B cell (primary cell): ENCODE data around the gene RIMKLB. TPM values are rescaled to one million over a fixed set of nuclear protein-coding genes. Genes with fewer than 3 reads are reported as not detected.
"Not testable (repeated sequence)": the region's sequence is repeated elsewhere in the genome, so short reads cannot be mapped to it uniquely, and the experiment has no call there.

ENCODE experiments used
- ATAC-seq: fragments of 200-7000 bp; cut with Tn5 transposase; one replicate; pipeline ENCODE4 v1.10.0; 2021; ENCODE audit warnings: low read depth, mild to moderate bottlenecking, moderate number of reproducible peaks, moderate library complexity
- CTCF ChIA-PET: fragments of 350-600 bp; sonication (Branson Sonifier 250); formaldehyde crosslinking; loops from one replicate; lab custom pipeline; 2021; ENCODE audit warnings: antibody characterized with exemption, inconsistent platforms; lab: Charles Lee
- POLR2A ChIA-PET: fragments of 350-600 bp; sonication (Branson Sonifier 250); formaldehyde crosslinking; loops from one replicate; lab custom pipeline; 2021; ENCODE audit warnings: antibody characterized with exemption; lab: Charles Lee
- DNase-seq: peaks from one replicate; pipeline ENCODE4 v3.0.0; 2013
- H2AFZ ChIP-seq: 2 replicates; pipeline ENCODE4 v1.6.1; 2012; ENCODE audit warnings: mild to moderate bottlenecking, low read depth, low read length; ENCODE audit not compliant: insufficient read depth, poor library complexity, severe bottlenecking
- H3K27ac ChIP-seq, 2 donors: 1 replicate in 1 of 2; 2 replicates in 1 of 2; pipeline ENCODE4 v1.5.1; 2012 to 2013; ENCODE audit warnings: low read length in 2 of 2, mild to moderate bottlenecking in 2 of 2, moderate library complexity in 1 of 2
- H3K27me3 ChIP-seq, 4 experiments: fragments of 200-600 bp in 1 of 4; sonication (generic) in 1 of 4; replicated peaks in 1 of 4; 1 replicate in 2 of 4; 2 replicates in 2 of 4; pipeline versions ENCODE4 v1.6.1 to v1.7.0; 2013 to 2016; ENCODE audit warnings: low read length in 3 of 4, mild to moderate bottlenecking in 2 of 4, mixed read lengths in 1 of 4, moderate library complexity in 1 of 4; ENCODE audit not compliant: insufficient read depth in 4 of 4, control insufficient read depth in 3 of 4; ENCODE audit errors: control extremely low read depth in 1 of 4
- H3K36me3 ChIP-seq, 2 experiments: replicated peaks in 1 of 2; 1 replicate in 1 of 2; 2 replicates in 1 of 2; pipeline versions ENCODE4 v1.6.1 to v1.7.1; 2013; ENCODE audit warnings: low read length in 1 of 2; ENCODE audit not compliant: insufficient read depth in 2 of 2, control insufficient read depth in 1 of 2; ENCODE audit errors: control extremely low read depth in 1 of 2, extremely low read depth in 1 of 2
- H3K4me1 ChIP-seq, 2 donors: fragments of 200-600 bp in 1 of 2; sonication (generic) in 1 of 2; 1 replicate in 1 of 2; 2 replicates in 1 of 2; pipeline versions ENCODE4 v1.5.1 to v1.6.1; 2013 to 2017; ENCODE audit warnings: low read length in 2 of 2; ENCODE audit not compliant: control insufficient read depth in 2 of 2, insufficient read depth in 2 of 2
- H3K4me2 ChIP-seq: replicated peaks from 2 replicates; pipeline ENCODE3; 2012; ENCODE audit warnings: mild to moderate bottlenecking, low read depth, low read length; ENCODE audit not compliant: poor library complexity, severe bottlenecking
- H3K4me3 ChIP-seq, 5 experiments: fragments of 200-600 bp in 1 of 5; sonication (generic) in 1 of 5; 1 replicate in 3 of 5; 2 replicates in 2 of 5; pipeline versions ENCODE4 v1.5.1 to v1.7.0; 2011 to 2016; ENCODE audit warnings: low read length in 4 of 5, mild to moderate bottlenecking in 4 of 5, low read depth in 2 of 5, control low read depth in 1 of 5, moderate library complexity in 1 of 5; ENCODE audit not compliant: insufficient read depth in 1 of 5; ENCODE audit errors: control extremely low read depth in 1 of 5, extremely low read depth in 1 of 5
- H3K79me2 ChIP-seq: fragments of 200-600 bp; sonication (generic); one replicate; pipeline ENCODE4 v1.6.0; 2016; ENCODE audit warnings: low read length; ENCODE audit not compliant: control insufficient read depth, insufficient read depth
- H3K9ac ChIP-seq: fragments of 200-600 bp; sonication (generic); 2 replicates; pipeline ENCODE4 v1.6.1; 2017; ENCODE audit warnings: mild to moderate bottlenecking, low read length, moderate library complexity
- H3K9me3 ChIP-seq, 3 donors: one replicate each; pipeline versions ENCODE4 v1.6.1 to v1.7.1; 2013; ENCODE audit warnings: low read length in 2 of 3; ENCODE audit not compliant: control insufficient read depth in 2 of 3, insufficient read depth in 1 of 3; ENCODE audit errors: control extremely low read depth in 1 of 3
- H4K20me1 ChIP-seq: 2 replicates; pipeline ENCODE4 v1.6.0; 2012; ENCODE audit warnings: mild to moderate bottlenecking, low read length; ENCODE audit not compliant: insufficient read depth, control insufficient read depth, poor library complexity, severe bottlenecking
- H3K27ac Mint-ChIP-seq: one replicate; pipeline ENCODE4 v1.8.0; 2021; ENCODE audit warnings: mixed read lengths
- H3K27me3 Mint-ChIP-seq: one replicate; pipeline ENCODE4 v1.8.0; 2021; ENCODE audit warnings: mixed read lengths
- H3K4me1 Mint-ChIP-seq: one replicate; pipeline ENCODE4 v1.8.0; 2021; ENCODE audit warnings: mixed read lengths
- H3K4me3 Mint-ChIP-seq: one replicate; pipeline ENCODE4 v1.8.0; 2021; ENCODE audit warnings: mixed read lengths
- H3K9me3 Mint-ChIP-seq: one replicate; pipeline ENCODE4 v1.8.0; 2022; ENCODE audit warnings: mixed read lengths; ENCODE audit not compliant: insufficient read depth
- CTCF ChIP-seq: fragments of 200-600 bp; IDR thresholded peaks from one replicate; pipeline ENCODE4 v1.8.0; 2022; ENCODE audit warnings: antibody characterized with exemption, mild to moderate bottlenecking
- EZH2 ChIP-seq: IDR thresholded peaks from 2 replicates; pipeline ENCODE4 v1.6.1; 2012; ENCODE audit warnings: borderline replicate concordance, low read depth, mild to moderate bottlenecking, moderate library complexity, low read length; ENCODE audit not compliant: insufficient read depth, poor library complexity, severe bottlenecking
- WGBS: methylation state at CpG from one replicate; pipeline ENCODE4 v1.1.5; 2013; ENCODE audit warnings: missing lambda C conversion rate; ENCODE audit not compliant: insufficient coverage; 5-methylcytosine and 5-hydroxymethylcytosine counted together
- intact Hi-C: fragments of 100-400 bp; cut with micrococcal nuclease; formaldehyde crosslinking; loops from one replicate; pipeline ENCODE4 v1.10.0; 2022
- polyA plus RNA-seq: library from polyadenylated mRNA; depleted of rRNA; stranded (reverse); fragments of >200 nt; gene quantifications from 2 replicates; pipeline ENCODE4 v1.2.3, GENCODE V29; 2012
- total RNA-seq, 2 donors: library from RNA; stranded (reverse); fragments of 120-200 nt in 1 of 2; gene quantifications; 1 replicate in 1 of 2; 2 replicates in 1 of 2; pipeline versions ENCODE4 v1.2.3 to v1.2.4, GENCODE V29; 2013 to 2022

RIMKLB gene
- total and polyA plus RNA-seq, 2 donors (not counting 1 experiment from before 2014, with no cell fraction given): 27.8 to 54.2 TPM

- WGBS: 89% methylated on average over 3 of the region's 5 CpGs
- no peaks in the 10 kb centered on the region for H3K79me2 ChIP-seq
- H3K9me3 ChIP-seq: peaks cover 0 to 7% (median 0%) of the 10 kb centered on the region in 3 donors
- peaks cover 0 to 3% (median 0%) of the 10 kb centered on the region in 4 experiments for H3K27me3 ChIP-seq
- no peak overlapping the region for H3K4me2 ChIP-seq
- no peak overlapping the region for H3K27ac ChIP-seq
- no peaks in the 10 kb centered on the region for H3K4me1 ChIP-seq
- no peaks in the 10 kb centered on the region for H3K4me1 Mint-ChIP-seq
- H3K4me3 ChIP-seq: no peak overlapping the region
- ATAC-seq (no peak), DNase-seq (no peak)
- H3K27ac Mint-ChIP-seq: no peak overlapping the region
- ChIA-PET CTCF (no interaction called here), POLR2A (no interaction called here)
- no peaks in the 10 kb centered on the region for H3K36me3 ChIP-seq
- no peaks in the 10 kb centered on the region for H4K20me1 ChIP-seq
- intact Hi-C loops: no loop called here
- H3K9me3 Mint-ChIP-seq: no peaks in the 10 kb centered on the region
- no peak overlapping the region for H2AFZ ChIP-seq
- H3K27me3 Mint-ChIP-seq: no peaks in the 10 kb centered on the region
- TF ChIP-seq EZH2 (no peak), CTCF (no peak)
- H3K9ac ChIP-seq: no peak overlapping the region
- H3K4me3 Mint-ChIP-seq: no peak overlapping the region
Observed at GRCh38 chr12:8796831-8797626, 99.2 kb downstream of the RIMKLB start.

GRCh38 chr12:8801213-8801612 is 103.4 kb downstream of the RIMKLB start:
- H3K79me2 ChIP-seq, ATAC-seq, H3K27ac Mint-ChIP-seq, H3K4me3 Mint-ChIP-seq, DNase-seq, H3K27ac ChIP-seq, CTCF ChIA-PET, H3K9me3 Mint-ChIP-seq, intact Hi-C loops, H4K20me1 ChIP-seq, H3K36me3 ChIP-seq, H3K9ac ChIP-seq, H2AFZ ChIP-seq, H3K4me1 Mint-ChIP-seq, H3K4me2 ChIP-seq, H3K27me3 ChIP-seq, POLR2A ChIA-PET, H3K27me3 Mint-ChIP-seq, H3K9me3 ChIP-seq, H3K4me1 ChIP-seq, H3K4me3 ChIP-seq: not testable (repeated sequence)
- WGBS: no CpG with 5 or more reads among the region's 3 CpGs

- ATAC-seq, H3K4me3 ChIP-seq, H4K20me1 ChIP-seq, H3K27ac Mint-ChIP-seq, H2AFZ ChIP-seq, H3K9ac ChIP-seq, H3K4me2 ChIP-seq, H3K79me2 ChIP-seq, H3K9me3 ChIP-seq, H3K4me1 Mint-ChIP-seq, H3K27me3 ChIP-seq, H3K27me3 Mint-ChIP-seq, H3K36me3 ChIP-seq, H3K9me3 Mint-ChIP-seq, H3K4me1 ChIP-seq, intact Hi-C loops, DNase-seq, POLR2A ChIA-PET, H3K27ac ChIP-seq, H3K4me3 Mint-ChIP-seq: not testable (repeated sequence)
- CTCF ChIA-PET: interaction anchor here (1.1 kb wide), 1 partner anchor 196 kb away, joined by 3 read pairs; no protein-coding TSS in a partner anchor
- WGBS: 89% methylated on average over 1 of the region's 3 CpGs
Observed at GRCh38 chr12:8804833-8805232, 107.0 kb downstream of the RIMKLB start.
